Trophoblast cell (in vitro differentiated cells and primary cell): Measurements from ENCODE around the gene RASA4.
"Not testable (repeated sequence)": the region's sequence is repeated elsewhere in the genome, so short reads cannot be mapped to it uniquely, and the experiment has no call there.

Experiments used
- DNase-seq, 2 donors: peaks; one replicate each; pipeline ENCODE4 v3.0.0-alpha.2; 2016
- H2AFZ ChIP-seq: 2 replicates; pipeline ENCODE4 v1.6.1; 2013; ENCODE audit warnings: low read length, moderate library complexity, mild to moderate bottlenecking; ENCODE audit not compliant: insufficient read depth, poor library complexity
- H2AK5ac ChIP-seq: 2 replicates; pipeline ENCODE4 v1.6.1; 2013; ENCODE audit warnings: mild to moderate bottlenecking, low read length
- H2BK120ac ChIP-seq: 2 replicates; pipeline ENCODE4 v1.6.1; 2013; ENCODE audit warnings: low read length, mild to moderate bottlenecking, moderate library complexity; ENCODE audit not compliant: insufficient read depth, poor library complexity
- H2BK12ac ChIP-seq: 2 replicates; pipeline ENCODE4 v1.6.1; 2013; ENCODE audit warnings: mild to moderate bottlenecking, low read length, moderate library complexity
- H2BK5ac ChIP-seq: 2 replicates; pipeline ENCODE4 v1.6.1; 2013; ENCODE audit warnings: low read length, low read depth, moderate library complexity, mild to moderate bottlenecking; ENCODE audit not compliant: poor library complexity
- H3K14ac ChIP-seq: 2 replicates; pipeline ENCODE4 v1.6.1; 2013; ENCODE audit warnings: mild to moderate bottlenecking, low read length
- H3K18ac ChIP-seq: 2 replicates; pipeline ENCODE4 v1.6.1; 2013; ENCODE audit warnings: mild to moderate bottlenecking, low read length
- H3K23ac ChIP-seq: 2 replicates; pipeline ENCODE4 v1.6.1; 2013; ENCODE audit warnings: low read length
- H3K27ac ChIP-seq: 2 replicates; pipeline ENCODE4 v1.5.1; 2013; ENCODE audit warnings: low read depth, mild to moderate bottlenecking, inconsistent platforms, low read length, moderate library complexity
- H3K27me3 ChIP-seq: 2 replicates; pipeline ENCODE4 v1.6.1; 2013; ENCODE audit warnings: inconsistent platforms, mild to moderate bottlenecking, low read length, moderate library complexity; ENCODE audit not compliant: insufficient read depth
- H3K36me3 ChIP-seq, 2 experiments: 1 replicate in 1 of 2; 2 replicates in 1 of 2; pipeline ENCODE4 v1.6.1; 2013; ENCODE audit warnings: low read length in 2 of 2, mild to moderate bottlenecking in 2 of 2, moderate library complexity in 1 of 2; ENCODE audit not compliant: insufficient read depth in 2 of 2, control insufficient read depth in 1 of 2
- H3K4ac ChIP-seq: 2 replicates; pipeline ENCODE4 v1.6.1; 2013; ENCODE audit warnings: low read depth, mild to moderate bottlenecking, low read length, moderate library complexity
- H3K4me1 ChIP-seq, 2 experiments: 1 replicate in 1 of 2; 2 replicates in 1 of 2; pipeline ENCODE4 v1.6.1; 2013; ENCODE audit warnings: low read length in 2 of 2, mild to moderate bottlenecking in 2 of 2, moderate library complexity in 1 of 2; ENCODE audit not compliant: insufficient read depth in 2 of 2, control insufficient read depth in 1 of 2
- H3K4me2 ChIP-seq: 2 replicates; pipeline ENCODE4 v1.6.1; 2013; ENCODE audit warnings: inconsistent platforms, mild to moderate bottlenecking, low read length, moderate library complexity
- H3K4me3 ChIP-seq: 2 replicates; pipeline ENCODE4 v1.5.1; 2013; ENCODE audit warnings: mild to moderate bottlenecking, low read depth, low read length, inconsistent platforms
- H3K79me1 ChIP-seq: one replicate; pipeline ENCODE4 v1.6.1; 2013; ENCODE audit warnings: low read length
- H3K79me2 ChIP-seq: 2 replicates; pipeline ENCODE4 v1.6.1; 2013; ENCODE audit warnings: low read length, mild to moderate bottlenecking; ENCODE audit not compliant: control insufficient read depth, insufficient read depth, poor library complexity
- H3K9ac ChIP-seq: 2 replicates; pipeline ENCODE4 v1.6.1; 2013; ENCODE audit warnings: mild to moderate bottlenecking, low read length
- H3K9me3 ChIP-seq: 2 replicates; pipeline ENCODE4 v1.6.1; 2013; ENCODE audit warnings: low read depth, mild to moderate bottlenecking, control low read depth, inconsistent platforms, low read length; ENCODE audit not compliant: insufficient read depth
- H4K12ac ChIP-seq: 2 replicates; pipeline ENCODE4 v1.6.1; 2013; ENCODE audit warnings: low read depth, mild to moderate bottlenecking, low read length, moderate library complexity
- H4K8ac ChIP-seq: 2 replicates; pipeline ENCODE4 v1.6.1; 2013; ENCODE audit warnings: low read depth, mild to moderate bottlenecking, low read length, moderate library complexity
- H4K91ac ChIP-seq: one replicate; pipeline ENCODE4 v1.6.1; 2013; ENCODE audit warnings: low read depth, mild to moderate bottlenecking, low read length, moderate library complexity
- WGBS: extraction: QIAGEN DNeasy Blood & Tissue Kit; methylation state at CpG from one replicate; pipeline ENCODE4 v1.1.7; 2013; ENCODE audit warnings: missing lambda C conversion rate; ENCODE audit not compliant: insufficient read length, insufficient coverage; ENCODE audit errors: extremely low coverage; 5-methylcytosine and 5-hydroxymethylcytosine counted together

RASA4 gene

DNA sequence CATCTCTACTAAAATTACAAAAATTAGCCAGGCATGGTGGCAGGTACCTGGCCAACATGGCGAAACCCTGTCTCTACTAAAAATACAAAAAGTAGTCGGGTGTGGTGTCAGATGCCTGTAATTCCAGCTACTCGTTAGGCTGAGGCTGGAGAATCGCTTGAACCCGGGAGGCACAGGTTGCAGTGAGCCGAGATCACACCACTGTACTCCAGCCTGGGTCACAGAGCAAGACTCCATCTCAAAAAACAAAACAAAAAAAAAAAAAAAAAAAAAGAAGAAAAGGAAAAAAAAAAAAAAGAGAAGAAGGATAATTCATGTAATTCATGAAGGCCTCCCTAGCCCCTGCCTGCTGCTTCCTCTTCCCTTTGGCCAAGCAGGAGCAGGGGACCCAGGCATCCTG, 76.0 kb downstream of the RASA4 start:
- H3K4me2 ChIP-seq, H3K79me2 ChIP-seq, H2BK12ac ChIP-seq, H3K9me3 ChIP-seq, H3K4me3 ChIP-seq, H3K79me1 ChIP-seq, DNase-seq, H3K27ac ChIP-seq, H3K9ac ChIP-seq, H2BK5ac ChIP-seq, H3K4ac ChIP-seq, H3K27me3 ChIP-seq, H3K18ac ChIP-seq, H2AK5ac ChIP-seq, H2BK120ac ChIP-seq, H4K91ac ChIP-seq, H3K23ac ChIP-seq, H4K8ac ChIP-seq, H3K4me1 ChIP-seq, H3K36me3 ChIP-seq, H4K12ac ChIP-seq, H3K14ac ChIP-seq, H2AFZ ChIP-seq: not testable (repeated sequence)
- WGBS: no CpG with 5 or more reads among the region's 6 CpGs

DNA sequence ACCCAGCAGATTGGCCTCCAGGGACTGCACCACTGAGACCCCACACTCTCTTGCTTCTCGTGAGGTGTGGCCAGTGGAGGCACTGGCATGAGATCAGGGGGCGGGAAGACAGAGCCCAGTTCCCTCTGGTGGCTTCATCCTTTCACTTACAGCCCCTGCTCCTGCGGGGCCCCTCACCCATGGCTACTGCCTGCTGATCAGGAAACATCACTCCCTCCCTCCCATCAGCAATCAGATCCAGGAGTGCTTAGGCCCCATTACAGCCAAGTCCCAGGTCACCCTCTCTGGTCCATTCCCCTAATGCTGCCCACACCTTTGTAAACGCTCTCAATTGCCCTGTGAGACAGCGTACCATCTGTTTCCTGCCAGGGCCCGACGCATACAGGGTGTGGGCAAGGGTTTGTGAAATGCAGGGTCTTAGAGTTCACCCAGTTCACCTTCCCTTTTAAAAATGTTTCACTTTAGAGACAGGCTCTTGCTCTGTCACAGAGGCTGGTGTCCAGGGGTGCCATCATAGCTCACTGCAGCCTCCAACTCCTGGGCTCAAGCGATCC, 81.4 kb downstream of the RASA4 start:
- H2AK5ac ChIP-seq, H3K4me3 ChIP-seq, H3K9me3 ChIP-seq, H3K14ac ChIP-seq, H3K18ac ChIP-seq, H3K27ac ChIP-seq, H3K79me2 ChIP-seq, H3K4me2 ChIP-seq, H4K91ac ChIP-seq, H2BK120ac ChIP-seq, H3K36me3 ChIP-seq, H3K23ac ChIP-seq, H4K8ac ChIP-seq, DNase-seq, H3K79me1 ChIP-seq, H3K27me3 ChIP-seq, H3K4me1 ChIP-seq, H3K9ac ChIP-seq, H4K12ac ChIP-seq, H2BK5ac ChIP-seq, H3K4ac ChIP-seq, H2BK12ac ChIP-seq, H2AFZ ChIP-seq: not testable (repeated sequence)
- WGBS: no CpG with 5 or more reads among the region's 8 CpGs

DNA sequence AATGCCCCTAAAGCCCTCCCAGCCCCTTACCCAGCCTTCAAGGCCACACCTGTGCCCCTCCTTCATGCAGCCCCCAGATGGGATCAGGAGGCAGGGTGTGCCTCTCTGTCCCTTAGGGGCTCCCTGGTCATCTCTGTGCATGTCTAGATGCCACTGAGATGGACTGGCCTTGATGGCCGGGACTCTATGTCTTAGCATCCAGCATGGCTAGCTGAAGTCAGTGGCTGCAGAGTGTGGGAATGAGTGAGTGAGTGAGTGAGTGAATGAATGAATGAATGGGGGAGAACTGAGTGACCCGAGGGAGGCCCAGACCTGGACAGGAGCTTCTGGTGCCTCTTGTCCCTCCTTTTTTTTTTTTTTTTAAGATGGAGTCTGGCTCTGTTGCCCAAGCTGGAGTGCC, 84.4 kb downstream of the RASA4 start:
- H3K9ac ChIP-seq, H3K9me3 ChIP-seq, H3K27me3 ChIP-seq, H3K18ac ChIP-seq, H3K79me2 ChIP-seq, H3K4me1 ChIP-seq, DNase-seq, H4K12ac ChIP-seq, H4K91ac ChIP-seq, H2BK120ac ChIP-seq, H3K4me3 ChIP-seq, H2AFZ ChIP-seq, H2BK5ac ChIP-seq, H2BK12ac ChIP-seq, H3K36me3 ChIP-seq, H3K4me2 ChIP-seq, H2AK5ac ChIP-seq, H4K8ac ChIP-seq, H3K27ac ChIP-seq, H3K23ac ChIP-seq, H3K14ac ChIP-seq, H3K4ac ChIP-seq, H3K79me1 ChIP-seq: not testable (repeated sequence)
- no CpG with 5 or more reads among the region's 2 CpGs for WGBS

DNA sequence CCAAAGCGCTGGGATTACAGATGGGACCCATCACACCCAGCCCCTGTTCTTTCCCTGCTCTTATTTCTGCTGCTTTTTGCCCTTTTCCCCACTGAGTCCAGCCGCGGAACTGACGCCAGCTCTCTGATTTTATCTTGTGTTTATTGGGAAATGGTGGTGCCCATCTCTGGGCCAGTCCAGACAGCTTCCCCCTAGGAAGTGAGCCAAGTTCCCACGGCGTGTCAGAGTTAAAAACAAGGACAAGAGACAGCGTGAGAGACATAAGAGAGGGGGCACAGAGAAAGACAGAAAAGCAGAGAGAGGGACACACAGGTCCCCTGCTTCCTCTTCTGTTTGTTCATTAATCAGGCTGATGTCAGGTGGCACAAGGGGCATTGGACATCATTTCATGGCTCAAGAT, 85.0 kb downstream of the RASA4 start:
- not testable (repeated sequence) for H4K91ac ChIP-seq, DNase-seq, H3K9me3 ChIP-seq, H3K27me3 ChIP-seq, H2BK120ac ChIP-seq, H2AFZ ChIP-seq, H3K4me1 ChIP-seq, H2AK5ac ChIP-seq, H3K4me3 ChIP-seq, H3K14ac ChIP-seq, H4K12ac ChIP-seq, H3K27ac ChIP-seq, H2BK5ac ChIP-seq, H3K36me3 ChIP-seq, H3K23ac ChIP-seq, H3K9ac ChIP-seq, H4K8ac ChIP-seq, H3K4me2 ChIP-seq, H3K4ac ChIP-seq, H2BK12ac ChIP-seq, H3K18ac ChIP-seq, H3K79me2 ChIP-seq, H3K79me1 ChIP-seq
- WGBS: no CpG with 5 or more reads among the region's 7 CpGs
